Cardiac muscle cell (in vitro differentiated cells and primary cell): Measurements from ENCODE around the gene TPR. TPM values are rescaled to one million over a fixed set of nuclear protein-coding genes. Genes with fewer than 3 reads are reported as not detected.
"Not testable (repeated sequence)": the region's sequence is repeated elsewhere in the genome, so short reads cannot be mapped to it uniquely, and the experiment has no call there.

Source experiments
- DNase-seq, 2 donors: peaks; one replicate each; pipeline versions ENCODE4 v3.0.0 to v3.0.0-alpha.2; 2010 to 2017; ENCODE audit warnings: low read depth in 1 of 2, low spot score in 1 of 2
- H3K27ac ChIP-seq: fragments of 200-600 bp; sonication (generic); 2 replicates; pipeline ENCODE4 v1.5.1; 2016
- H3K27me3 ChIP-seq: fragments of 200-600 bp; sonication (generic); 2 replicates; pipeline ENCODE4 v1.6.0; 2016; ENCODE audit warnings: control low read depth
- H3K36me3 ChIP-seq: fragments of 200-600 bp; sonication (generic); 2 replicates; pipeline ENCODE4 v1.5.1; 2016; ENCODE audit warnings: control low read depth
- H3K4me1 ChIP-seq: fragments of 200-600 bp; sonication (generic); 2 replicates; pipeline ENCODE4 v1.8.1; 2017; ENCODE audit warnings: low read depth, mild to moderate bottlenecking, mixed run types
- H3K4me3 ChIP-seq: fragments of 200-600 bp; sonication (generic); 2 replicates; pipeline ENCODE4 v1.5.1; 2016; ENCODE audit warnings: mild to moderate bottlenecking
- H3K9me3 ChIP-seq: fragments of 200-600 bp; sonication (generic); 2 replicates; pipeline ENCODE4 v1.5.1; 2017; ENCODE audit warnings: low read depth, mild to moderate bottlenecking, control low read depth
- CTCF ChIP-seq: IDR thresholded peaks from 2 replicates; pipeline ENCODE4 v1.5.1; 2012; ENCODE audit warnings: low read depth, mild to moderate bottlenecking, low read length
- polyA plus RNA-seq: library from polyadenylated mRNA; unstranded; fragments of >200 nt; fragmentation: Nextera tagmentation; extraction: Ambion mirVana; gene quantifications from 2 replicates; pipeline ENCODE4 v1.2.1, GENCODE V29; 2016
- total RNA-seq: library from RNA; depleted of rRNA; stranded (reverse); fragments of >200 nt; gene quantifications from 2 replicates; pipeline ENCODE4 v1.2.3, GENCODE V29; 2016

Gene TPR
- total and polyA plus RNA-seq, 2 experiments from 2014 or later, result 76.8 to 91.3 TPM

GRCh38 chr1:186418503-186418902 lies 43.5 kb upstream of the TPR start:
- H3K4me1 ChIP-seq, result no peaks in the 10 kb centered on the region
- H3K9me3 ChIP-seq, result no peaks in the 10 kb centered on the region
- H3K27me3 ChIP-seq, result no peaks in the 10 kb centered on the region
- no peak for TF ChIP-seq CTCF
- peaks cover 25% of the 10 kb centered on the region for H3K36me3 ChIP-seq
- no peak overlapping the region for H3K27ac ChIP-seq
- DNase-seq, result no peak
- no peak overlapping the region for H3K4me3 ChIP-seq

GRCh38 chr1:186413319-186413718 lies 38.3 kb upstream of the TPR start:
- no peak overlapping the region for H3K27ac ChIP-seq
- H3K27me3 ChIP-seq, result no peaks in the 10 kb centered on the region
- H3K9me3 ChIP-seq, result no peaks in the 10 kb centered on the region
- no peak overlapping the region for H3K4me3 ChIP-seq
- no peak for DNase-seq
- no peak for TF ChIP-seq CTCF
- no peaks in the 10 kb centered on the region for H3K4me1 ChIP-seq
- peaks cover 33% of the 10 kb centered on the region for H3K36me3 ChIP-seq

DNA sequence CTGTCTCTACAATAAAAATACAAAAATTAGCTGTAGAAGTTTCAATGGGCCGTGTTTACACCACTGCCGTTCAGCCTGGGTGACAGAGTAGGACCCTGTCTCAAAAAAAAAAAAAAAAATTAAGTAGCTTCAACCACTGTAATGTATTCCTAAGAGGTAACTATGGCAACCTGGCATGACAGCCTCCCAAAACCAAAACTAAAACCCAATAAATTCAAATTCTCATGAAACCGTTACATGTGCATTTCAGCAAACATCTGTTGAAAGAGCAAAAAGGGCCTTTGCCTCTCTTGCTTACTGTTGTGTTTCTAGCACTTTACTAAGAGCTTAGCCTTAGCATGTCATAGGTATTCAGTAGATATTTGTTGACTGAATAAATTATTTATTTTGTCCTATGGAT lies 34.0 kb upstream of the TPR start:
- H3K27me3 ChIP-seq, result no peaks in the 10 kb centered on the region
- no peak overlapping the region for H3K4me3 ChIP-seq
- no peak for DNase-seq
- H3K36me3 ChIP-seq, result peaks cover 54% of the 10 kb centered on the region
- no peaks in the 10 kb centered on the region for H3K9me3 ChIP-seq
- H3K27ac ChIP-seq, result no peak overlapping the region
- H3K4me1 ChIP-seq, result no peaks in the 10 kb centered on the region
- no peak for TF ChIP-seq CTCF

DNA sequence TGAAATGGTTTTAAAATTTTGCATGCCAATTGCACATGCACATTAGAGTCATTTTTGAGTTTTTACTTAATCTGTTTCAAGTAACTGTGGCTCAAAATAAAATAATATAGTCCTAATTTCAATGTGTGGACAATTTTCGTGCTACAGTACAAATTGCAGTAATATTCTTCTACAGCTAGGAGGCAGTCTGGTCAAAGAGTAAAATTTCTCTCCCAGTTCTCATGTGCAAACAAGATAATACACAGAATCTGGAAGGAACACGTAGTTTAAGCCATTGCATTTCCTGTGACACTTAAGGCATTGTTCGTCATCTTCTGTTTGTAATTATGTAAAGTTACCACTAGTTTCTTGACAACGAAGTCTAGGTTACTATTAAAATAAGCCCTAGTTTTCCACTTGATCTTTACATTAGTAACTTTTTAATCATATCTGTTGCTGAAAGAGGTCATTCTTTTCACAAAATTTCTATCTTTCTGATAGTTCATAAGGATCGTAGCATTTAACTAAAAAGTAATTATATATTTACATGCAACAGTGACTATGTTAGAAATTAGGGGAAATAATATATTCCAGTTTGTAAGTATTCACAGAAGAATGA lies 29.5 kb upstream of the TPR start:
- Histone ChIP-seq H3K4me3 (no peak overlapping the region), H3K27me3 (no peaks in the 10 kb centered on the region), H3K27ac (no peak overlapping the region), H3K9me3 (no peaks in the 10 kb centered on the region), H3K36me3 (peaks cover 37% of the 10 kb centered on the region), H3K4me1 (no peaks in the 10 kb centered on the region)
- peak; percentile 39 to 91 for DNase-seq
- peak; percentile 79 for TF ChIP-seq CTCF

- no peak for TF ChIP-seq CTCF
- Histone ChIP-seq H3K4me3 (no peak overlapping the region), H3K9me3 (no peaks in the 10 kb centered on the region), H3K36me3 (peaks cover 46% of the 10 kb centered on the region), H3K4me1 (no peaks in the 10 kb centered on the region), H3K27ac (no peak overlapping the region), H3K27me3 (no peaks in the 10 kb centered on the region)
- DNase-seq, result no peak
Observed at GRCh38 chr1:186403632-186404031, 28.6 kb upstream of the TPR start.

- not testable (repeated sequence) for H3K27me3 ChIP-seq, H3K4me3 ChIP-seq, H3K4me1 ChIP-seq, H3K9me3 ChIP-seq, DNase-seq, H3K27ac ChIP-seq
- peaks cover 48% of the 10 kb centered on the region for H3K36me3 ChIP-seq
Observed at GRCh38 chr1:186401446-186401845, 26.4 kb upstream of the TPR start.

- not testable (repeated sequence) for H3K4me1 ChIP-seq, DNase-seq, H3K4me3 ChIP-seq, H3K9me3 ChIP-seq, H3K27ac ChIP-seq, H3K27me3 ChIP-seq
- peaks cover 78% of the 10 kb centered on the region for H3K36me3 ChIP-seq
Observed at GRCh38 chr1:186392711-186393110, 17.7 kb upstream of the TPR start.
